ENCODE measurements around the gene ERVH48-1.
A peak's percentile ranks its signal among the peaks of the same experiment; 100 is the strongest.
"Not testable (repeated sequence)": the region's sequence is repeated elsewhere in the genome, so short reads cannot be mapped to it uniquely, and the experiment has no call there.

The ERVH48-1 gene

GRCh38 chr21:42931560-42932235 is 6.3 kb upstream of the ERVH48-1 start:
- H3K27me3 Mint-ChIP-seq = no peaks in the 10 kb centered on the region
- H3K27ac Mint-ChIP-seq = no peak overlapping the region
- H3K9me3 Mint-ChIP-seq = no peaks in the 10 kb centered on the region
- no peaks in the 10 kb centered on the region for H3K36me3 Mint-ChIP-seq (ENCODE audit: low read depth)
- no peaks in the 10 kb centered on the region for H3K4me1 Mint-ChIP-seq (ENCODE audit: low read depth)
- H3K4me3 Mint-ChIP-seq = no peak overlapping the region

GRCh38 chr21:42929969-42930368 is 4.5 kb upstream of the ERVH48-1 start:
- no peaks in the 10 kb centered on the region for H3K27me3 Mint-ChIP-seq
- H3K36me3 Mint-ChIP-seq (ENCODE audit: low read depth) = no peaks in the 10 kb centered on the region
- H3K27ac Mint-ChIP-seq = no peak overlapping the region
- no peaks in the 10 kb centered on the region for H3K4me1 Mint-ChIP-seq (ENCODE audit: low read depth)
- H3K4me3 Mint-ChIP-seq = no peak overlapping the region
- no peaks in the 10 kb centered on the region for H3K9me3 Mint-ChIP-seq

- not testable (repeated sequence) for H3K9me3 Mint-ChIP-seq; H3K27ac Mint-ChIP-seq; H3K27me3 Mint-ChIP-seq; H3K4me3 Mint-ChIP-seq; H3K36me3 Mint-ChIP-seq (ENCODE audit: low read depth)
- peaks cover 17% of the 10 kb centered on the region for H3K4me1 Mint-ChIP-seq (ENCODE audit: low read depth)
Observed at GRCh38 chr21:42927474-42928200, 2.2 kb upstream of the ERVH48-1 start.

- Mint-ChIP-seq H3K4me3 (peak overlapping the region; percentile 27), H3K9me3 (no peaks in the 10 kb centered on the region), H3K4me1 (ENCODE audit: low read depth) (peaks cover 17% of the 10 kb centered on the region), H3K27me3 (no peaks in the 10 kb centered on the region), H3K27ac (peak overlapping the region; percentile 81), H3K36me3 (ENCODE audit: low read depth) (no peaks in the 10 kb centered on the region)
Observed at GRCh38 chr21:42924433-42924751, 1.0 kb downstream of the ERVH48-1 start.

- H3K4me1 Mint-ChIP-seq (ENCODE audit: low read depth) = peaks cover 17% of the 10 kb centered on the region
- peak overlapping the region; percentile 27 for H3K4me3 Mint-ChIP-seq
- no peaks in the 10 kb centered on the region for H3K36me3 Mint-ChIP-seq (ENCODE audit: low read depth)
- H3K9me3 Mint-ChIP-seq = no peaks in the 10 kb centered on the region
- peak overlapping the region; percentile 81 for H3K27ac Mint-ChIP-seq
- no peaks in the 10 kb centered on the region for H3K27me3 Mint-ChIP-seq
Observed at GRCh38 chr21:42923553-42924432, 1.6 kb downstream of the ERVH48-1 start.

GRCh38 chr21:42922918-42923317 is 2.5 kb downstream of the ERVH48-1 start:
- H3K4me3 Mint-ChIP-seq = no peak overlapping the region
- no peaks in the 10 kb centered on the region for H3K9me3 Mint-ChIP-seq
- peaks cover 17% of the 10 kb centered on the region for H3K4me1 Mint-ChIP-seq (ENCODE audit: low read depth)
- no peaks in the 10 kb centered on the region for H3K27me3 Mint-ChIP-seq
- no peak overlapping the region for H3K27ac Mint-ChIP-seq
- no peaks in the 10 kb centered on the region for H3K36me3 Mint-ChIP-seq (ENCODE audit: low read depth)

GRCh38 chr21:42921927-42922326 is 3.5 kb downstream of the ERVH48-1 start:
- Mint-ChIP-seq H3K4me3 (no peak overlapping the region), H3K4me1 (ENCODE audit: low read depth) (peaks cover 17% of the 10 kb centered on the region), H3K36me3 (ENCODE audit: low read depth) (no peaks in the 10 kb centered on the region), H3K27me3 (no peaks in the 10 kb centered on the region), H3K27ac (no peak overlapping the region), H3K9me3 (no peaks in the 10 kb centered on the region)

- no peaks in the 10 kb centered on the region for H3K27me3 Mint-ChIP-seq
- H3K27ac Mint-ChIP-seq = no peak overlapping the region
Observed at GRCh38 chr21:42918291-42918690, 7.1 kb downstream of the ERVH48-1 start.

GRCh38 chr21:42913476-42913875 is 12.0 kb downstream of the ERVH48-1 start:
- Mint-ChIP-seq H3K9me3 (no peaks in the 10 kb centered on the region), H3K4me1 (ENCODE audit: low read depth) (no peaks in the 10 kb centered on the region), H3K27ac (no peak overlapping the region), H3K27me3 (no peaks in the 10 kb centered on the region), H3K36me3 (ENCODE audit: low read depth) (peaks cover 18% of the 10 kb centered on the region), H3K4me3 (no peak overlapping the region)

More at GRCh38 chr21:42918291-42918690, 7.1 kb downstream of the ERVH48-1 start:
- Mint-ChIP-seq H3K9me3 (no peaks in the 10 kb centered on the region), H3K4me1 (ENCODE audit: low read depth) (peaks cover 2% of the 10 kb centered on the region), H3K4me3 (no peak overlapping the region), H3K36me3 (ENCODE audit: low read depth) (no peaks in the 10 kb centered on the region)

GRCh38 chr21:42911920-42912319 is 13.5 kb downstream of the ERVH48-1 start:
- not testable (repeated sequence) for H3K9me3 Mint-ChIP-seq; H3K27me3 Mint-ChIP-seq; H3K4me3 Mint-ChIP-seq; H3K27ac Mint-ChIP-seq; H3K4me1 Mint-ChIP-seq (ENCODE audit: low read depth)
- peaks cover 21% of the 10 kb centered on the region for H3K36me3 Mint-ChIP-seq (ENCODE audit: low read depth)

GRCh38 chr21:42908484-42908883 is 16.9 kb downstream of the ERVH48-1 start:
- peaks cover 44% of the 10 kb centered on the region for H3K36me3 Mint-ChIP-seq (ENCODE audit: low read depth)
- not testable (repeated sequence) for H3K27ac Mint-ChIP-seq; H3K4me1 Mint-ChIP-seq (ENCODE audit: low read depth); H3K9me3 Mint-ChIP-seq; H3K4me3 Mint-ChIP-seq; H3K27me3 Mint-ChIP-seq

- peaks cover 51% of the 10 kb centered on the region for H3K36me3 Mint-ChIP-seq (ENCODE audit: low read depth)
- no peaks in the 10 kb centered on the region for H3K9me3 Mint-ChIP-seq
- no peak overlapping the region for H3K4me3 Mint-ChIP-seq
- H3K27ac Mint-ChIP-seq = no peak overlapping the region
- H3K27me3 Mint-ChIP-seq = no peaks in the 10 kb centered on the region
- H3K4me1 Mint-ChIP-seq (ENCODE audit: low read depth) = no peaks in the 10 kb centered on the region
Observed at GRCh38 chr21:42906233-42906632, 19.2 kb downstream of the ERVH48-1 start.

GRCh38 chr21:42905195-42905594 is 20.2 kb downstream of the ERVH48-1 start:
- no peak overlapping the region for H3K27ac Mint-ChIP-seq
- peaks cover 48% of the 10 kb centered on the region for H3K36me3 Mint-ChIP-seq (ENCODE audit: low read depth)
- no peak overlapping the region for H3K4me3 Mint-ChIP-seq
- no peaks in the 10 kb centered on the region for H3K27me3 Mint-ChIP-seq
- no peaks in the 10 kb centered on the region for H3K9me3 Mint-ChIP-seq
- no peaks in the 10 kb centered on the region for H3K4me1 Mint-ChIP-seq (ENCODE audit: low read depth)

- Mint-ChIP-seq H3K27me3 (no peaks in the 10 kb centered on the region), H3K36me3 (ENCODE audit: low read depth) (peaks cover 42% of the 10 kb centered on the region), H3K4me3 (no peak overlapping the region), H3K27ac (no peak overlapping the region), H3K4me1 (ENCODE audit: low read depth) (no peaks in the 10 kb centered on the region), H3K9me3 (no peaks in the 10 kb centered on the region)
Observed at GRCh38 chr21:42903817-42904216, 21.6 kb downstream of the ERVH48-1 start.

GRCh38 chr21:42900446-42900845 is 25.0 kb downstream of the ERVH48-1 start:
- H3K9me3 Mint-ChIP-seq = no peaks in the 10 kb centered on the region

More at GRCh38 chr21:42900446-42900845, 25.0 kb downstream of the ERVH48-1 start:
- peaks cover 13% of the 10 kb centered on the region for H3K4me1 Mint-ChIP-seq (ENCODE audit: low read depth)
- peaks cover 44% of the 10 kb centered on the region for H3K36me3 Mint-ChIP-seq (ENCODE audit: low read depth)
- H3K27me3 Mint-ChIP-seq = no peaks in the 10 kb centered on the region
- no peak overlapping the region for H3K4me3 Mint-ChIP-seq
- H3K27ac Mint-ChIP-seq = no peak overlapping the region

Measured in stimulated activated naive CD8-positive, alpha-beta T cell treated with anti-CD3 and anti-CD28 coated beads, Interleukin-15, Interleukin-2, amounts not matched to agents 100 ng/mL and 50 ng/mL, for 24 hours (primary cell).